Mesenchymal stem cell (in vitro differentiated cells and primary cell): ENCODE measurements around the gene FAM83B.

Source experiments
- DNase-seq: peaks from one replicate; pipeline ENCODE4 v3.0.0-alpha.2; 2013
- H2AFZ ChIP-seq: one replicate; pipeline ENCODE4 v1.6.1; 2013; ENCODE audit warnings: low read depth, mild to moderate bottlenecking, control low read depth, inconsistent platforms, low read length, moderate library complexity
- H2AK5ac ChIP-seq: 2 replicates; pipeline ENCODE4 v1.6.1; 2013; ENCODE audit warnings: low read length, moderate library complexity, mild to moderate bottlenecking, inconsistent platforms; ENCODE audit not compliant: severe bottlenecking
- H2BK120ac ChIP-seq: one replicate; pipeline ENCODE4 v1.6.1; 2013; ENCODE audit warnings: low read depth, mild to moderate bottlenecking, inconsistent platforms, low read length, moderate library complexity
- H2BK12ac ChIP-seq, 2 experiments: one replicate each; pipeline ENCODE4 v1.6.1; 2013; ENCODE audit warnings: inconsistent platforms in 2 of 2, low read length in 2 of 2, mild to moderate bottlenecking in 2 of 2, moderate library complexity in 2 of 2, control low read depth in 1 of 2
- H2BK15ac ChIP-seq: one replicate; pipeline ENCODE4 v1.6.1; 2013; ENCODE audit warnings: mild to moderate bottlenecking, low read depth, inconsistent platforms; ENCODE audit not compliant: poor library complexity, severe bottlenecking
- H2BK5ac ChIP-seq: 2 replicates; pipeline ENCODE4 v1.6.1; 2013; ENCODE audit warnings: low read depth, mild to moderate bottlenecking, low read length, control low read depth, inconsistent platforms; ENCODE audit not compliant: poor library complexity, severe bottlenecking
- H3K14ac ChIP-seq, 2 experiments: one replicate each; pipeline ENCODE4 v1.6.1; 2013; ENCODE audit warnings: inconsistent platforms in 2 of 2, low read length in 2 of 2, control low read depth in 1 of 2, mild to moderate bottlenecking in 1 of 2, moderate library complexity in 1 of 2
- H3K18ac ChIP-seq, 2 experiments: one replicate each; pipeline ENCODE4 v1.6.1; 2013; ENCODE audit warnings: inconsistent platforms in 2 of 2, low read length in 2 of 2, control low read depth in 1 of 2, low read depth in 1 of 2, mild to moderate bottlenecking in 1 of 2
- H3K23ac ChIP-seq, 2 experiments: one replicate each; pipeline ENCODE4 v1.6.1; 2013; ENCODE audit warnings: inconsistent platforms in 2 of 2, low read length in 2 of 2, mild to moderate bottlenecking in 2 of 2, moderate library complexity in 2 of 2, control low read depth in 1 of 2
- H3K27ac ChIP-seq: 2 replicates; pipeline ENCODE4 v1.5.1; 2013; ENCODE audit warnings: mild to moderate bottlenecking, moderate library complexity, low read length, control low read depth, inconsistent platforms; ENCODE audit not compliant: poor library complexity, severe bottlenecking
- H3K27me3 ChIP-seq, 2 experiments: 2 replicates each; pipeline versions ENCODE4 v1.6.1 to v1.7.0; 2013; ENCODE audit warnings: low read length in 2 of 2, mild to moderate bottlenecking in 2 of 2, moderate library complexity in 2 of 2, control low read depth in 1 of 2, inconsistent platforms in 1 of 2; ENCODE audit not compliant: control insufficient read depth in 1 of 2, insufficient read depth in 1 of 2
- H3K36me3 ChIP-seq, 2 experiments: 2 replicates each; pipeline versions ENCODE4 v1.6.1 to v1.7.0; 2013; ENCODE audit warnings: low read length in 2 of 2, control low read depth in 1 of 2, inconsistent platforms in 1 of 2, low read depth in 1 of 2, mild to moderate bottlenecking in 1 of 2; ENCODE audit not compliant: insufficient read depth in 2 of 2, control insufficient read depth in 1 of 2
- H3K4ac ChIP-seq, 2 experiments: one replicate each; pipeline ENCODE4 v1.6.1; 2013; ENCODE audit warnings: inconsistent platforms in 2 of 2, low read length in 2 of 2, mild to moderate bottlenecking in 2 of 2, moderate library complexity in 2 of 2, control low read depth in 1 of 2, low read depth in 1 of 2
- H3K4me1 ChIP-seq: 2 replicates; pipeline ENCODE4 v1.6.1; 2013; ENCODE audit warnings: low read depth, low read length, control low read depth; ENCODE audit not compliant: control insufficient read depth, insufficient read depth
- H3K4me2 ChIP-seq: 2 replicates; pipeline ENCODE4 v1.6.1; 2013; ENCODE audit warnings: low read length, mild to moderate bottlenecking, inconsistent platforms; ENCODE audit not compliant: poor library complexity, severe bottlenecking
- H3K4me3 ChIP-seq, 2 experiments: 2 replicates each; pipeline versions ENCODE4 v1.5.1 to v1.7.0; 2013; ENCODE audit warnings: low read length in 2 of 2, mild to moderate bottlenecking in 2 of 2, control low read depth in 1 of 2, low read depth in 1 of 2; ENCODE audit not compliant: insufficient read depth in 1 of 2
- H3K79me1 ChIP-seq: replicated peaks from 2 replicates; pipeline ENCODE4 v1.6.1; 2013; ENCODE audit warnings: mild to moderate bottlenecking, control low read depth, low read length, inconsistent platforms; ENCODE audit not compliant: poor library complexity, severe bottlenecking
- H3K9ac ChIP-seq: 2 replicates; pipeline ENCODE4 v1.7.0; 2013; ENCODE audit warnings: mild to moderate bottlenecking, low read length, moderate library complexity
- H3K9me3 ChIP-seq: 2 replicates; pipeline ENCODE4 v1.7.0; 2013; ENCODE audit warnings: mild to moderate bottlenecking, low read length; ENCODE audit not compliant: control insufficient read depth
- H4K8ac ChIP-seq: one replicate; pipeline ENCODE4 v1.6.1; 2013; ENCODE audit warnings: inconsistent platforms, mild to moderate bottlenecking, low read length, moderate library complexity
- H4K91ac ChIP-seq: one replicate; pipeline ENCODE4 v1.6.1; 2013; ENCODE audit warnings: mild to moderate bottlenecking, low read length, inconsistent platforms
- WGBS: methylation state at CpG from one replicate; pipeline ENCODE4 v1.1.7; 2013; ENCODE audit warnings: mixed read lengths; 5-methylcytosine and 5-hydroxymethylcytosine counted together

FAM83B gene

DNA sequence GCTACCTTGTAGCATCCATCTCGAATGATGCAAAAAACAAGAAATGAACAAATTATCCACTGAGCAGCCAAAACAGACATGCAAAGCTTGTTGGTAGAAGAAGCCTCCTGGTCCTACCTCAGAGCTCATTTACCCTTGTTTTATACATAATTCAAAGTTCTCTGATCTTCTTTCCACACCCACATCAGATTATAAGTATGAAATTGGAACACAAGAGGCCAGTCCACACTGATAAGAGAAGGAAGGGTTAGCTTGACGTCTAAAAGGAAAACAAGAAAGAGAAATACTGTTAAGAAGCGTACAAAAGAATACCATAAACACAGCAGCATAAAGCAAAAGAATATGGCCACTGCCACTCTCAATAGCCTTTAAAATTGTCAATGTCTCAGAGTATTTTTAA lies 49.7 kb downstream of the FAM83B start:
- H2BK120ac ChIP-seq = no peak overlapping the region
- no peaks in the 10 kb centered on the region for H3K27me3 ChIP-seq
- no peaks in the 10 kb centered on the region for H3K36me3 ChIP-seq
- no peak overlapping the region for H3K18ac ChIP-seq
- H4K91ac ChIP-seq = no peak overlapping the region
- no peak overlapping the region for H2BK12ac ChIP-seq
- WGBS = 44% methylated on average over 1 of the region's 3 CpGs
- H3K27ac ChIP-seq = no peak overlapping the region
- no peak overlapping the region for H2AFZ ChIP-seq
- H2BK5ac ChIP-seq = no peak overlapping the region
- H2BK15ac ChIP-seq = no peak overlapping the region
- no peak overlapping the region for H4K8ac ChIP-seq
- H3K79me1 ChIP-seq = no peaks in the 10 kb centered on the region
- H2AK5ac ChIP-seq = no peak overlapping the region
- no peak overlapping the region for H3K4ac ChIP-seq
- no peak overlapping the region for H3K9ac ChIP-seq
- no peaks in the 10 kb centered on the region for H3K4me1 ChIP-seq
- H3K14ac ChIP-seq = no peak overlapping the region
- no peak for DNase-seq
- H3K23ac ChIP-seq = no peak overlapping the region
- H3K4me2 ChIP-seq = no peak overlapping the region
- no peaks in the 10 kb centered on the region for H3K9me3 ChIP-seq
- no peak overlapping the region for H3K4me3 ChIP-seq

GRCh38 chr6:54897462-54898189 lies 51.1 kb downstream of the FAM83B start:
- H3K4me3 ChIP-seq = no peak overlapping the region
- H4K8ac ChIP-seq = no peak overlapping the region
- no peaks in the 10 kb centered on the region for H3K4me1 ChIP-seq
- no peak overlapping the region for H3K18ac ChIP-seq
- no peak overlapping the region for H2BK15ac ChIP-seq
- H3K36me3 ChIP-seq = no peaks in the 10 kb centered on the region
- H3K79me1 ChIP-seq = no peaks in the 10 kb centered on the region
- no peak overlapping the region for H3K14ac ChIP-seq
- no peak overlapping the region for H3K9ac ChIP-seq
- no peak for DNase-seq
- H3K23ac ChIP-seq = no peak overlapping the region
- H3K27me3 ChIP-seq = no peaks in the 10 kb centered on the region
- 83% methylated on average over 1 of the region's 2 CpGs for WGBS
- no peak overlapping the region for H2AK5ac ChIP-seq
- H3K27ac ChIP-seq = no peak overlapping the region
- H3K4me2 ChIP-seq = no peak overlapping the region
- no peak overlapping the region for H2BK120ac ChIP-seq
- H2BK5ac ChIP-seq = no peak overlapping the region
- no peak overlapping the region for H4K91ac ChIP-seq
- H2AFZ ChIP-seq = no peak overlapping the region
- H3K4ac ChIP-seq = no peak overlapping the region
- H2BK12ac ChIP-seq = no peak overlapping the region
- H3K9me3 ChIP-seq = no peaks in the 10 kb centered on the region

DNA sequence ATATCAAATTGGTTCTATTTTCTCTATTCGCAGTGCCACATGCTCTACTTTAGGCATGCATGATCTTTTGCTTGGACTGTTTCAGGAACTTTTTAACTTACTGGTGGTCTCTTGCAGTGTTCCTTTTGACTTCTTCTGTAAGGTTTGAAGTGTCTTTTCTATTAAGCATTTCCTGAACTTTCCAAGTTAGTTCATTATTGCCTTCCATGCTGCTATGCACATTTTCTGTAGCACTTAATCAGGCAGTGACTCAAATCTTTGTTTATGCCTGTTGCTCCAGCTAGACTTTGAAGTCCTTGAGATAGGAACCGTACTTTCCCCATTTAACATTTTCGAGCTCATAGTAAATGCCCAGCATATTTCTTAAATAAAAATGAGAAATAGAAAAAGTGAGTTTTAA lies 52.2 kb downstream of the FAM83B start:
- H3K4me3 ChIP-seq = no peak overlapping the region
- 85% methylated on average over 1 of the region's 3 CpGs for WGBS
- DNase-seq = no peak
- no peak overlapping the region for H2BK5ac ChIP-seq
- no peak overlapping the region for H3K18ac ChIP-seq
- H2BK15ac ChIP-seq = no peak overlapping the region
- no peak overlapping the region for H2BK120ac ChIP-seq
- no peak overlapping the region for H4K91ac ChIP-seq
- H3K27me3 ChIP-seq = no peaks in the 10 kb centered on the region
- H3K23ac ChIP-seq = no peak overlapping the region
- no peak overlapping the region for H4K8ac ChIP-seq
- no peaks in the 10 kb centered on the region for H3K9me3 ChIP-seq
- H3K36me3 ChIP-seq = no peaks in the 10 kb centered on the region
- no peak overlapping the region for H3K9ac ChIP-seq
- no peak overlapping the region for H3K14ac ChIP-seq
- H3K27ac ChIP-seq = no peak overlapping the region
- H2AFZ ChIP-seq = no peak overlapping the region
- H3K4ac ChIP-seq = no peak overlapping the region
- no peaks in the 10 kb centered on the region for H3K79me1 ChIP-seq
- H2BK12ac ChIP-seq = no peak overlapping the region
- H2AK5ac ChIP-seq = no peak overlapping the region
- H3K4me2 ChIP-seq = no peak overlapping the region
- H3K4me1 ChIP-seq = no peaks in the 10 kb centered on the region

GRCh38 chr6:54899442-54899841 lies 52.9 kb downstream of the FAM83B start:
- H3K9ac ChIP-seq = no peak overlapping the region
- H4K91ac ChIP-seq = no peak overlapping the region
- no peak for DNase-seq
- H3K4me3 ChIP-seq = no peak overlapping the region
- no peaks in the 10 kb centered on the region for H3K27me3 ChIP-seq
- H3K79me1 ChIP-seq = no peaks in the 10 kb centered on the region
- H3K4me2 ChIP-seq = no peak overlapping the region
- H3K9me3 ChIP-seq = no peaks in the 10 kb centered on the region
- 91% methylated on average over 3 of the region's 3 CpGs for WGBS
- no peak overlapping the region for H3K18ac ChIP-seq
- H3K4me1 ChIP-seq = no peaks in the 10 kb centered on the region
- H2BK12ac ChIP-seq = no peak overlapping the region
- no peaks in the 10 kb centered on the region for H3K36me3 ChIP-seq
- H3K14ac ChIP-seq = no peak overlapping the region
- H2BK15ac ChIP-seq = no peak overlapping the region
- H2AFZ ChIP-seq = no peak overlapping the region
- no peak overlapping the region for H2BK120ac ChIP-seq
- no peak overlapping the region for H3K27ac ChIP-seq
- no peak overlapping the region for H2BK5ac ChIP-seq
- H3K23ac ChIP-seq = no peak overlapping the region
- H3K4ac ChIP-seq = no peak overlapping the region
- H2AK5ac ChIP-seq = no peak overlapping the region
- H4K8ac ChIP-seq = no peak overlapping the region
